HG02610 (cell line): ENCODE data around the gene XRCC1.
"Not testable (repeated sequence)": the region's sequence is repeated elsewhere in the genome, so short reads cannot be mapped to it uniquely, and the experiment has no call there.

Experiments used
- ATAC-seq: cut with Tn5 transposase; IDR thresholded peaks from one replicate; pipeline ENCODE4 v1.9.1; 2021; ENCODE audit warnings: mild to moderate bottlenecking, moderate library complexity; ENCODE audit not compliant: unreplicated experiment

The XRCC1 gene

DNA sequence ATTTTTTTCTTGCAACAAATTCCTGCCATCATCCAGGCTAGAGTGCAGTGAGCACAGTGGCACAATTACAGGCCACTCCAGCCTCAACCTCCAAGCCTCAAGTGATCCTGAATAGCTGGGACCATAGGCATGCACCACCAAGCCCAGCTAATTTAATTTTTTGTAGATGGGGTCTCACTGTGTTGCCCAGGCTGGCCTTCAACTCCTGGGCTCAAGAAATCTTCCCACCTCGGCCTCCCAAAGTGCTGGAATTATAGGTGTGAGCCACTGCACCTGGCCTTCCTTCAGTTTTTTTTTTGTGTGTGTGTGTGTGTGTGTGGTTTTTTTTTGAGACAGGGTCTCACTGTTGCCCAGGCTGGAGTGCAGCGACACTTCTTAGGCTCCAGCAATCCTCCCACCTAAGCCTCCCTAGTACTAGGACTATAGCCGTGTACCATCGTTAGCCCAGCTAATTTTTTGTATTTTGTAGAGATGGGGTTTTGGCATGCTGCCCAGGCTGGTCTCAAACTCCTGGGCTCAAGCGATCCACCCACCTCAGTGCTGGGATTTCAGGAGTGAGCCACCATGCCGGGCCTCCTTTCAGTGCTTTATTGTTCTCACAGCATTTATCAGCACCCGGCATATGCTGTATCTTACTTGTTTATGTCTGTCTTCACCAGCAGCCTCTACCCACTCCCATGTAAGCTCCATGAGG, 30.7 kb upstream of the XRCC1 start:
- no peak for ATAC-seq

- ATAC-seq = not testable (repeated sequence)
These were observed 25.0 kb upstream of the XRCC1 start for GRCh38 chr19:43600326-43600725.

DNA sequence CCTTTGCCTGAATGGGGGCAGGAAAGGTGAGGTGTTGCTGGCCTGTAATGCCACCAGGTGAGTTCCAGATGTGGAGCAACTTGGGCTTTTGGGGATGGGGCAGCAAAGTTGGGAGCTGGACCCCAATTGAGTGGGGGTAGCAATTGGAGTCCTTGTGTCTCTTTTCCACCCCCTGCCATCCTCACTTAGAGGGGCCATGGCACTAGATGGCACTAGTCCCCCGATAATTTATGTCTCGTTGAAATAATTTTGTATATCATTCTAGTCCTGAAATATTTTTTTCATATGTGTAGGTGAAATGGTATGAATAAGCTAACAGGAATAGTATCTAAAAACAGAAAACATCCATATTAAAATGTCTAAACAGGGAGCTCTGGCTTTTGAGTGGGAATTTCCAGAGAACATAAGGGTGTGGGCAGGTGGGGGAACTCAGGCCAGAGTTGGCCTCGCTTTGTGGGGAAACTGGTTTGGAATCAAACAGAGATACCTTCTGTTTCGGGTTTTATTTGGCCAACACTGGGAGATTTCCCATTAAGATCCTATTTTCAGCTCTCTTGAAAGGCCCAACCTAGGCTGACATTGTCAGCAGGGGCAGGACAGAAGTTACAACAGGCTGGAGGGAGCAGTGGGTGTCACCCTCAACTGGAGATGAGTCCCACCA, 24.4 kb upstream of the XRCC1 start:
- no peak for ATAC-seq

GRCh38 chr19:43598445-43599240, 23.3 kb upstream of the XRCC1 start:
- ATAC-seq = no peak

DNA sequence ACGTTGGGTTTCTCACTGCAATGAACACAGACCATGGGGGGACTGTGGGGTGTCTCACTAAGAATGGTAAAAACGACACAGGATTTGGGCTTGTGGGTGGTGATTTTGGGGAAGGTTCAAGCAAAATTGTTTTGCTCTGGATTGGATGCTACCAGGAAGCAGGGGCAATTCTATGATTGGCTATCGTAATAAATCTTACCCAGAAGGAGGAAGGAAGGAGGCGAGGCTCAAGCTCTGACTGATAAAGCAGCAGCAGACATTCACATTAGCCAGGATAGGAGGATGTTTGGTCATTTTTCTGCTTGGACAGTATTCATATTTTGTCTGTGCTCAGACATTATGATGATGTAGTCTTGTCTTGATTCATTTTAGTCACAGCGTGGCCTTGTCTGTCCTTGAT, 22.5 kb upstream of the XRCC1 start:
- ATAC-seq = no peak

- no peak for ATAC-seq
These were observed 21.6 kb upstream of the XRCC1 start for GRCh38 chr19:43596842-43597461.

DNA sequence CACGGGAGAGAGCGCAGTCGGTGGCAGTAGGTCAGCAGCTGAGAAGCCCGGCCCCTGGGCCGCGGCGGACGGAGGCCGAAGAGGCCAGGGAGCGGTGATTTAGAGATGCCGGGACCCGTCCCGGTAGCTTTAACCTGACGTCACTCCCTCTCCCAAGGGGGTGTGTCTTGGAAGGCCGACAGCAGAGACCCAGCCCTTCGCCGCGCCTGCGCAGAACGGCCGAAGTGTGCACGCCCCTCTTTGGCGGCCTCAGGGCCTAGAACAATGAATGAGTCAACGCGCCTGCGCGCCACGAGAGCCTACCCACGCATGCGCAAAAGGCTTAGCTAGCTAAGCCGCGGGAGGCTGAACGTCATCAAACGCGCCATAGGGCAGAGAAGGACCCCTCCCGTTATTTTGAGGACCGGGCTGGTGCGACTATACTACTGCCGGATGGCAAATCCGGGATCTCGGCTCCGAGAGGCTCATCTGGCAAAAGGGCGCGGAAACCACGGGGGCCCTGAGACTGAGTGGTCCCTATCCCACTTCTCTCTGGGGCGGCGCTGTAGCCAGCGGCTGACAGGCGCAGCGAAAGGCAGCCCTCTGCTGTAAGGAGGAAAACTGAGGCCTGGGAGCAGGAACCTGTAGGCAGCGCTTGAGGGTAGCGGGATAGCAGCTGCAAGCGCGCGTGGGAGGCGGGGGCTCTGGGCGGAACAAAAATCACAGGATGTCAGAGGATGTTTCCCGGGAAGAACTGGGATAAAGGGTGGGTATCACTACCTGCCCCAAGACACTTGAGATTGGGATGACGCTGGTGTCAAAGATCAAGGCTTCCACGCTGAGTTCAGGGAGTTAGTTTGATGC, 20.9 kb upstream of the XRCC1 start, which contains the start of the genes IRGQ and ZNF576:
Gene IRGQ, minus strand, starts transcription at position 136 of the 843 bp plus-strand sequence. CDS start 796 bp downstream, outside the sequence.
Gene ZNF576, plus strand, starts transcription at position 597 of the 843 bp plus-strand sequence. CDS start 514 bp downstream, outside the sequence.
- ATAC-seq = peak; percentile 77

DNA sequence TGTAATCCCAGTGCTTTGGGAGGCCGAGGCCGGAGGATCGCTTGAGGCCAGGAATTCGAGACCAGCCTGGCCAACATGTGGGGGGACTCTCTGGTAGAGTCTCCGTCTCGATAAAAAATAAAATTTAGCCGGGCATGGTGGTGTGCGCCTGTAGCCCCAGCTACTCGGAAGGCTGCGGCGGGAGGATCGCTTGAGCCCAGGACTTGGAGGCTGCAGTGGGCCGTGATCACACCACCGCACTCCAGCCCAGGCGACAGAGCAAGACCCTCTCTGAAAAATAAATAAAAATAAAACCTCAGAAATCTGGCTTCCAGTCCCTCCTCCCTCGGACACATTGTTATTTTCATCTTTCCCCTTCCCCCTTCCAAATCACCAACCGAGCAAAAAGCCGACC, 20.3 kb upstream of the XRCC1 start:
- no peak for ATAC-seq

DNA sequence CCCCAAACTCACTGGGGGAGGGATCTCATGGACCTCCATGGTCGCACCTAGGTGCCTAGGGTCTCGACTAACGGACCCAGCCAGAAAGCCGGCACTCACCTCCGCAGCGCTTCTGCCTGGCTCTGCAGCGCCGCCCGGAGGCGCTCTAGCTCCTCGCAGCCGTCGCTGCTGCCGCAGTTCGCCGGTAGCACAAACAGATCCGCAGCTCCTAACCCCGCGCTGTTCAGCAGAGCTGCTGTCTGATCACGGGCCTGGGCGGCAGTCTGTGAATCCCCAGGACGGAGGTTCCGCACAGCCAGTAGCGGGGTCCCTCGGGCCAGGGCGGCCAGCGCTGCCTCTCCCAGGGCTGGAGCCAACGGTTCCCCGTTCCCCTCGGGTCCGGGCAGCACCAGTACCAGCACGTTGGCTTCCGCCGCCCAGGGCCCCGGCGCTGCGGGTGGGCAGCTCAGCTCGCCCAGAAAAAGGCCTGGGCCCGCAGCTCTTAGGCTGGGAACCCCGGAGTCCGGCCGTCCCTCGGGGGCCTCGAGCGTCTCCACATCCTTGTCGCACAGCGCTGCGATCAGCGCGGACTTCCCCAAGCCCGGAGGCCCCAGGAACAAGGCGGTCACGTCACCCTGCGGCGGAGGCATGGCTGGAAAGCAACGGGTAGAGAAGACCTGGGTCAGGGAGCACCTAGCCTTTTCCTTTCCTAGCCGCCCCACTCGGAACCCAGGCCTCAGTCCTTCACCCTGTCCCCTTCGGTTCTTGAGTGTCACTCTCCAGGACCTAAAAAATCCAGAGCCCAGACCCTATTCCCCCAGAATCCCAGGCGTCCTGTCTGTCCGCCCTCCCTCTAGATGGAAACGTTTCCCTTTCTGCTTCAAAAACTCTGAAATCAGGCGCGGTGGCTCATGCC, 19.6 kb upstream of the XRCC1 start:
- ATAC-seq = peak; percentile 26

DNA sequence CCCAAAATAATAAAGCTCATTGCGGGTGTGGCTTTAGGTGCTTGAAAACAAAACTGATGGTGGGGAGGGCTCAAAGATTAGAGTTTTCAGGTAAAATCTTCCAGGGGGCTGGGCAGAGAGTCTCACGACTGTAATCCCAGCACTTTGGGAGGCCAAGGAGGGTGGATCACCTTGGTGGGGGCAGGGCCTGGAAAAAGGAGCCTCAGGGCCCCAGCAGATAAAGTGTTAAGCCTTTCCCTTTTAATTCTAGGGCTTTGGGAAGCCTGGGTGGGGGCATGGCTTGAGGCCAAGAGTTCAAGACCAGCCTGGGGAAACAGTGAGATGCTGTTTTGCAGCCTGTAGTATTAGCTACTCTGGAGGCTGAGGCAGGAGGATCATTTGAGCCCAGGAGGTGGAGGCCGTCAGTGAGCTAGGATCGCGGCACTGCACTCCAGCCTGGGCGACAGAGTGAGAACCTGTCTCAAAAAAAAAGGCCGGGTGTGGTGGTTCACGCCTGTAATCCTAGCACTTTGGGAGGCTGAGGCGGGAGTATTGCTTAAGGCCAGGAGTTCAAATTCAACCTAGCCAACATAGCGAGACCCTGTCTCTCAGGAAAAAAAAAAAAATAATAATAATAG, 18.9 kb upstream of the XRCC1 start:
- no peak for ATAC-seq

DNA sequence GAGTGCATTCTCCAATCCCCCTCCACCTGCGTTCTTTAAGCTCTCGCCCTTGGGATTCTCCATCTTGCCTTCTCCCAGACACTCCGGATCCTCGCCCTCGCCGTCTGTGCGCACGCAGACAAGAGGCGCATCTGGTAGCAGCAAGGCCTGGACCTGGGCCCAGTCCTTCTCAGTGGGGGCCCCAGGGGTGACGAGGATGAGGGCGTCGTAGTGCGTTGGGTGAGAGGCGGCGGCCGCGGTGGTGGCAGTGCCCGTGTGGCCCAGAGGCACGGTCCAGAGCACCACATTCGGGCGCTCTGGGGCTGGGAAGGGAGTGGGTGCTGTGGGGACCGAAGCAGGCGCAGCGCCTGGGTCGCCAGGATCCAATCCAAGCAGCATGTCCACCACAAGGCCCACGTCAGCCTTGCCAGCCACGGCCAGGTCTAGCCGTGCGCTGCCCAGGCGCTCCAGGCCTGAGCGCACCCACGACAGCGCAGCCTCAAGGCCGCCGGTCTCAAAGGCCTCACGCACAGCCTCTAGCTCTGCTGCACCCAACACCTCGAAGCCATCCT, 17.5 kb upstream of the XRCC1 start:
- ATAC-seq = no peak

DNA sequence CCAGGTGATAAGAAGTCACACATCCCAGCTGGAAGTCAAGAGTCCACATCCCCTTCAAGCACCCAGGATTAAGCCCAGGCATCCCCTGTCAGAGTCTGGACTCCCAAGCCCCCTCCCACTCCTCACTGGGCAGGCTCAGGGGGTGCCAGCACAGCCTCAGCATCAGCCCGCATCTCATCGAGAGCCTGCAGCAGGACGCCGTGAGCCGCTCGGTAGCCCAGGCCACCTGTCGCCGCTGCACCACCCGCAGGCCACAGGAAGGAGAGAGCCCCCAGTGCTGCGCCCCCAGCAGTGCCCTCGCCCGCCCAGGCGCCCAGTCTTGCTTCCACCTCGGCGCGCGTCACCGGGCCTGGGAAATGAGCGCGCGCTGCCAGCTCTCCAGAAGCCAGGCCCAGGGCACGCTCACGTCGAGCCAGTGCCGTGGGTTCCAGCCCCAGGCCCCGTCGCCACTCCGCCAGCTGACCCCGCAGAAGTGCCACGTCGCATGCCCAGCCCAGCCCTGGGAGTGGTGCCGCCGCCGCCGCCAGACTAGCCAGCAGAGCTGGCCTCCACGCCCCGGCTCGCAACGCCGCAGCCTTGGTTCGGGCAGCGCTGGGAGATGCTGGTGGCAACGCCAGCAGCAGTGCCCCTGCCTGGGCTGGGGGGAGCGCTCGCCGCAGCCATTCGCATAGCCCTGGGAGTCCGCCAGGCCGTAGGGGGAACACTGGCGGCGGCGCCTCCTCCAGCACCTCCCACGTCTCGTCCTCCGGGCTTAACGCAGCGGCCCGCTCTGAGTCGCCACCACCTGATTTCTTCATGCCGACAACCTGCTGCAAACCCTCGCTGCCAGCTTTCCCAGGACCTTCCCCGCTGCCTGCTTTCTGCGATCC, 16.8 kb upstream of the XRCC1 start:
- no peak for ATAC-seq

- ATAC-seq = no peak
These were observed 14.4 kb upstream of the XRCC1 start for GRCh38 chr19:43589678-43590077.

DNA sequence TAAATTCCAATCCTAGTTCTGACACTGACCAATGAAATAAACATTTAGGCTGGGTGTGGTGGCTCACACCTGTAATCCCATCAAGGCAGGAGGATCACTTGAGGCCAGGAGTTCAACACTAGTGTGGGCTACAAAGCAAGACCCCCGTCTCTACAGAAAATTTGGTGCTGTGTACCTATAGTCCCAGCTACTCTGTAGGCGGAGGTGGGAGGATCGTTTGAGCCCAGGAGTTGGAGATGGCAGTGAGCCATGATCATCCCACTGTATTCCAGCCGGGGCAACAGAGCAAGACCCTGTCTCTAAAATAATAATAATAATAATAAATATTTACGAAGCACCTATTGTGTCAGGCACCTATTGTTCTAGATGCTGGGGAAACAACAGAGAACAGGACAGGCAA, 13.9 kb upstream of the XRCC1 start:
- ATAC-seq = no peak

- not testable (repeated sequence) for ATAC-seq
These were observed 11.7 kb upstream of the XRCC1 start for GRCh38 chr19:43587029-43587428.

- no peak for ATAC-seq
These were observed 11.0 kb upstream of the XRCC1 start for GRCh38 chr19:43586346-43586745.

GRCh38 chr19:43584484-43584883, 9.2 kb upstream of the XRCC1 start:
- ATAC-seq = no peak

- ATAC-seq = no peak
These were observed 7.2 kb upstream of the XRCC1 start for GRCh38 chr19:43582495-43582894.
